HFF-Myc (cell line): ENCODE data around the gene LCT.

Experiments used
- DNase-seq: peaks from one replicate; pipeline ENCODE4 v3.0.0-alpha.2; 2011; ENCODE audit warnings: low read depth; ENCODE audit errors: extremely low read depth
- H3K4me3 ChIP-seq: replicated peaks from 2 replicates; pipeline ENCODE4 v1.5.1; 2011; ENCODE audit warnings: low read depth, mild to moderate bottlenecking, control low read depth, low read length
- CTCF ChIP-seq: IDR thresholded peaks from 2 replicates; pipeline ENCODE4 v1.5.1; 2012; ENCODE audit warnings: mild to moderate bottlenecking, low read depth, low read length, control low read depth; ENCODE audit errors: missing control alignments

Gene LCT

DNA sequence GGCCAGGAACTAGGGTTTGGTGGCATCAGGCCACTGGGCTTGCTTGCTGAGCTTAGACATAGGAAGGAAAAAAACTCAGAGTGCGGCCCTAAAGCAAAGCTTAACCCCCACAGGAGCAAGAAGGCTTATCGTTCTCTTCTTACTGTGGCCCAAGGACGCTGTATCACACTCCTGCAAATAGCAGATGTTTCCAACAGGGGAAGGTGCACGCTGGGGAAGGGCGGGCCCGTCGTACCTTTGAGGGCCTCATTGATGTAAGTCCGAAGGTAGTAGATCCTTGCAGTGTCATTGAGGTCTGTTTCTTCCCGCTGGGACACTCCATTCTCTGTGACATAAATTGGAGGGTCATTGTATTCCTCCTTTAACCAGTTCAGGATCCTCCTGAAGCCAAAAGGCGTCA lies 46.6 kb downstream of the LCT start:
- no peak for DNase-seq
- H3K4me3 ChIP-seq, result no peak overlapping the region
- no peak for TF ChIP-seq CTCF

DNA sequence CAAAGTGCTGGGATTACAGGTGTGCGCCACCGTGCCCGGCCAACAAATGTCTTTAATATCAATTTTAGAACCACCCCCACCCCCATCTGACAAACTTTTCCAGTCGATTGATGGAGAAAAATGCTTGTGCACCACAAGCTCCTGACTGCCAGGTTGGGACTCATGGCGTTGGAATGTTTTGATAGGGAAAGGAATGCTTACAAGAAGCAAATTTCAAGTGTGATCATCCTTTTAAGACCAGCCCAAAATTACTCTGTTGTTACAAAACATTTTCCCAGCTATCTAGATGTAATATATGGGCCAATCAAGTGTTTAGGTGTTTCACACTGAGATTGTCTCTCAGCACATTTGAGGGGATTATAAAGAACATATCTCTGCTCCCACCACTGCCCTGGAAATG lies 50.2 kb downstream of the LCT start:
- no peak for TF ChIP-seq CTCF
- peak; percentile 35 for DNase-seq

DNA sequence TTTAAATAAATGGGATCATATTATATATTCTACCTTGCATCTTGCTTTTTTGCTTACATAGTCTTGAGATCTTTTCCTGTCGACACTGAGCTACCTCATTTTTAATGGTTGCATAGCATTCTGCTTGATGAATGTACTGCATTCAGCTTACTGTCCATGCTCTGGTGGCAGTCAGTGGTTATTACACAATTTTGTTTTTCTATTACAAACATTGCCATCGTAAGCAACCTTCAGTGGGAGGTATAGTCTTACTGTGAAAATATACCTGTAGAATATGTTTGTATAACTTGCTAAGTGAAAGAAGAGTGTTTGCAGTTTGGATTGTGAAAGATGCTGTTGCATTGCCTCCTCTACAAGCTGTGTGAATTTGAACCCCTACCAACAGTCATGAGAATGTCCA lies 52.0 kb downstream of the LCT start:
- DNase-seq, result no peak
- no peak overlapping the region for H3K4me3 ChIP-seq
- no peak for TF ChIP-seq CTCF

More for the DNA sequence above, 50.2 kb downstream of the LCT start:
- no peak overlapping the region for H3K4me3 ChIP-seq

DNA sequence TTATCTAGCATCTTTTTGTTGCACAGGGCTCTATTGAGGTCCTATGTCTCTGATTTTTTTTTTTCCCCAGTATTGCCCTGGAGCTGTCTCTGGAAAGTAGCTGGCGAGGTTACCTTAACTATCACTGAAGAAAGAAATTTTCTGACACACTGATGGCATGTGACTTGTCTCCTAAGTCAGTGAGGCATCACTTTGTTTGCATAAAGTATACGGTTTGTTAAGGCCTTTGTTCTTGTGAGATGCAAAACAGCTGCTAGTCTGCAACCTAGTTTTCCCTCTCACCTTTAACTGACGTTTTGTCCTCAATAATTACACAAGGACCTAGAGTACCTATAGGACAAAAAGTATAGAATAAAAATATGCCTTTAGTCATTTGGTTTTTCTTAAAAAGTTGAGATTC lies 53.5 kb downstream of the LCT start:
- TF ChIP-seq CTCF, result no peak
- no peak overlapping the region for H3K4me3 ChIP-seq
- no peak for DNase-seq

- no peak overlapping the region for H3K4me3 ChIP-seq
- no peak for TF ChIP-seq CTCF
- DNase-seq, result no peak
Observed at GRCh38 chr2:135782231-135782630, 54.8 kb downstream of the LCT start.

DNA sequence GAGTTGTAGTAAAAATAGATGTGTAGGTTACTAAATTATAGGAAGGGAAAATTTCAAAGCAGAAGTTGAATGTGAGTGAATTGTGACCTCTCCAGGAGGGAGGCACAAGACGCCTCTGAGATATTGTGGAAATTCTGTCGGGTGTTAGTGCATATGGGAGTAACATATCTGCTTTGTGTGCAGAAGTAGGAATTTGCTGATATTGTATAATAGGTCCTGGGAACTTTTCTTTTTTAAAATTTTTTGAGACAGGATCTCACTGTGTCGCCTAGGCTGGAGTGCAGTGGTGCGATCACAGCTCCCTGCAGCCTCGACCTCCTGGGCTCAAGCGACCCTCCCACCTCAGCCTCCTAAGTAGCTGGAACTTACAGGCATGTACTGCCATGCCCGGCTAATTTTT lies 60.6 kb downstream of the LCT start:
- H3K4me3 ChIP-seq, result no peak overlapping the region
- DNase-seq, result no peak
- no peak for TF ChIP-seq CTCF

DNA sequence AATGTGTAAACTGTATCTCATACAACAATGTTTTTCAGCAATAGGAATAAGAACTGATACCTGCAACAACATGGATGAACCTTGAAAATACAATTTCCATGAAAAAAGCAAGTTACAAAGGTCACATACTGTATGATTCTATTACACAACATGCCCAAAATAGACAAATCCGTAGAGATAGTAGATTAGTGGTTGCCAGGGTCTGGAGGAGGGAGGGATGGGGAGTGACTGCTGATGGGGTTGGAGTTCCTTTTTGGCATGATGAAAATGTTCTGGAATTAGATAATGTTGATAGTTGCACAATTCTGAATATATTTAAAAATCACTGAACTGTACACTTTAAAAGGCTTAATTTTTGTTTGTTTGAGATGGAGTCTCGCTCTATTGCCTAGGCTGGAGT lies 61.6 kb downstream of the LCT start:
- no peak for DNase-seq

More for the DNA sequence above, 61.6 kb downstream of the LCT start:
- H3K4me3 ChIP-seq, result no peak overlapping the region
- TF ChIP-seq CTCF, result no peak
